GM18873 (cell line): ENCODE results near the gene MRPL42.
A peak's percentile ranks its signal among the peaks of the same experiment; 100 is the strongest.
"Not testable (repeated sequence)": the region's sequence is repeated elsewhere in the genome, so short reads cannot be mapped to it uniquely, and the experiment has no call there.

Experiments
- ATAC-seq: cut with Tn5 transposase; IDR thresholded peaks from one replicate; pipeline ENCODE4 v1.9.1; 2021; ENCODE audit warnings: mild to moderate bottlenecking, moderate library complexity, moderate number of reproducible peaks; ENCODE audit not compliant: unreplicated experiment, low FRiP score

Gene MRPL42

DNA sequence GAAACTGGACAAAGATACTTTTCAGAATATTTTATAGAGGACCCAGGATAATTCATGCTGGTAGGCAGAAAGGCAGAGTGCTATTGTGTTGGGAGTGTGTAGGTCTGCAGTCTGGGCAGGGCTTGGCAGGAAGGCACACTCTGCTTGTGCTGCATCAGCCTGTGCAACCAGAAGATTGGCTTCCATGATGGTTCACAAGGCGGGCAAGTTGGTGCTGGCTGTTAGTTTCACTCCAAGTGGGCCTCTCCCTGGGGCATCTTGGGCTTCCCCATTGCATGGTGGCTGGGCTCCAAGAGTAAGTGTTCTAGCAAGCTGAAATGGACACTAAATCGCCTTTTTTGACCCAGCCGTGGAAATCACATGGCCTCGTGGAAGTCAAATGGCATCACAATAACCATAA, 23.7 kb upstream of the MRPL42 start:
- ATAC-seq: no peak

DNA sequence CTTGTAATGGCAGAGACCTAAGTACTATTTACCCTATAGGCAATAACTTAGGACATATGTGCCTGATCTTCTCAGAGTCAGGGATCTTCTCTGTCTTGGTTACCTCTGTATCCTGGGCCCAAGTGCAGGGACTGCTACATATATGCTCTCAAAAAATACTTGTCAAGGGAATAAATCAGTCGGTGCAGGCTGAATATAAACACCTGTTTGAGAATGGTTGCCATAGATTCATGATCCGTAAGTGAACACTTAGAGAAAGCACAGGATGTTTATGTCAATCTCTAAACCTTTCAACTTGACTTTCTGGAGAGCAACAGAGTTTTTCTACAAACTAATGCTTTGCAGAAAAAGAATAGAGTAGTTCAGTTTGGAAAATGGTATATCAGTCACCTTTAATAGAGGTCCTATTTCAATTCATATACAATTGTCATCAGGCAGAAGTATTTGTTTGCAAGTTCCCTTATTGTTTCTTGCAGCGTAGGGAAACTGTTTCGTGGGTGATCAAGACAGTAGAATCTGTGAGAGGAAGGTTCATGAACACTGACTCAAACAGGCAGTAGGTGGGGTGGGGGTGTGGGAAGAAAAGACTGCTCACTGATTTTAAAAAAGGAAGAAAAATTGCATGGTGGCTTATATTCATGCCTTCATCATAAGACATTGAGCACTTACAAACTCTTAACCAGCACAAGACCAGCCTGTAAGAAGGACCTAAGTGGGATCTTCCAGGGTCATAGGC, 19.6 kb upstream of the MRPL42 start:
- no peak for ATAC-seq

DNA sequence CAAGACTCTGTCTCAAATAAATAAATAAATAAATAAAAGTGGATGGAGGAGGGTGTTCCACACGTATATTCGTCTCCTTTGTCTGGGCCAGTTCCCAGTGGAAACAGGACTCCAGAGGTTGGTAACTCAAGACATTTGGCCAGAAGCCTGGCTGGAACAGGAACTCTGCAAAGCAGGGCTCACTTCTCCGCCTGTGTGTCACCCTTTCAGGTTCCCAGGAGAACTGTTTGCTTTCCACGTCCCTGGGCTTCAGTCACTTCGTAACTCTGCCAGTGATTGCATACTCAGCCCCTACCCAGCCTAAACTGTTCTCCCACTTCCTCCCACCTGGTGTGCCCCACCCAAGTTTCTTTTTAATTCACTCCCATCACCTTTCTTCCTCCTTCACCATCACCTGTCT, 18.5 kb upstream of the MRPL42 start:
- ATAC-seq: no peak

DNA sequence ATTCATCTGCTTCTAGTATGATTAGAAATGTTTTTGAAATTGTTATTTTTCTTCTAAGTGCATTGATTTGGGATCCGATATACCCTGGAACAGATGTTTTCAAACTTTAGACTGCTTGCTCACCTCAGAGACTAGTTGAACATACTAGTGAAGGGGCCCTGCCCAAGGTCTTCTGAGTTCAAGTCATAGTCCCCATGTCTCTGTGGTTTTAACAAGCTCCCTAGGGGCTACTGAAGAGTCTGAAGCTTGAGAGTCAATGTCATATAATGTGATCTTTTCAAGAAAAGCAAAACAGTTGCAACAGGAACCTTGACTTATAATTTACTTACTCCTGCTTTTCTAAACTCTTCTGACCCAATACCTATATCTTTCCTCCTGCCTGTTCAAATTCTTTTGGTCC, 18.0 kb upstream of the MRPL42 start:
- peak; percentile 81 for ATAC-seq

DNA sequence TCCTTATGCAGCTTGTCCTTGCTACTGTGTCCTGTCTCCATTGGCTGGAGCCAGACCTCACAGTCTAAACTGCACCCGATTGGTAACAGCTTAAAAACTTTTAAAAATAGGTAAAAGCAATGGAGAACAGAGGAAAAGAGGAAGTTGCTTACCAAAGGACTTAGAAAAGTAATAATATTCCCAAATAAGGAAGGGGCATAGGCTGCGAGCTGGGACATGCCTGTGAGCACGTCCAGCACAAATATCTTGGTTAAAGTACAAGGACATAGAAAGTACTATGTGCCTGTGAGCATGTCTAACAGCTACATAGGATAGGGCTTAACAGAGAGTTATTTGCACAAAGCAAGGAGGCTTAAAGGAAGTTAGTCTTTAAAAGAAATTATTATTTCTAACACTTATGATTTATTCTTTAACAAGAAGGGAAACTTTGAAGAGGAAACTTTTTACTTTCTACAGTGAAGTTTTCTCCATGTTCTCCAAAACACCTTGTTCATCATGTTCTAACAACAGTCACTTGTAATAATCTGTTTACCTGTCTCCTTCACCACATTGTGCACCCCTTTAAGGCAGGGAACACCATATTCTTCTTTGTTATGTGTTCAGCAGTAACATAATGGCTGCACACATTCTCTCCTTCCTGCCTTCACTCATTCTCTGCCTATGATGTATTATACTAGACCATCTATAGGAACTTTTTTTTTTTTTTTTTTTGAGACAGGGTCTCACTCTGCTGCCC, 15.7 kb upstream of the MRPL42 start:
- ATAC-seq: no peak

DNA sequence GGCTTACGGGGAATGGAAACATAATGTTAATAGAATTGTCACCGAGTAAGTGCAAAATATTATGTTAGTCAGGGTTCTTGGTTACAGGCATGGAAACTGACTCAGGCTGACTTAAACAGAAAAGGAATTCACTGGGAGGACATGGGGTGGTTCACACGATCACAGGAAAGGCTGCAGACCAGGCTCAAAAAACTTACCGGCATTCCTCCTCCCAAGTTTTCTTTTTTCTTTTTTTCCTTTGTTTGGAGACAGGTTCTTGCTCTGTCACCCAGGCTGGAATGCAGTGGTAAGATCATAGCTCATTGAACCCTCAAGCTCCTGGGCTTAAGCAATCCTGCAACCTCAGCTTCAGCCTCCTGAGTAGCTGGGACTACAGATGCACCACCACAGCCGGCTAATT, 13.7 kb upstream of the MRPL42 start:
- ATAC-seq: no peak

DNA sequence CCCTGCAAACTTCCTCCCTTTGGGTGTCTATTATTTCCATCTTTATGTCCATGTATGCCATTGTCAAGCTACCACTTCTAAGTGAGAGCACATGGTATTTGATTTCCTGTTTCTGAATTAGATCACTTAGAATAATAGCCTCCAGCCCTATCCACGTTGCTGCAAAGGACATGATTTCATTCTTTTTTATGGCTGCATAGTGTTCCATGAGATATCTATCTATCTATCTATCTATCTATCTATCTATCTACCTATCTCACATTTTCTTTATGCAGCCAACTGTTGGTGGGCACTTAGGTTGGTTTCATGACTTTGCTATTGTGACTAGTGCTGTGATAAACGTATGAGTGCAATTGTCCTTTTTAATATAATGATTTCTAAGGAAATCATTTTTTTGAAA, 11.2 kb upstream of the MRPL42 start:
- no peak for ATAC-seq

DNA sequence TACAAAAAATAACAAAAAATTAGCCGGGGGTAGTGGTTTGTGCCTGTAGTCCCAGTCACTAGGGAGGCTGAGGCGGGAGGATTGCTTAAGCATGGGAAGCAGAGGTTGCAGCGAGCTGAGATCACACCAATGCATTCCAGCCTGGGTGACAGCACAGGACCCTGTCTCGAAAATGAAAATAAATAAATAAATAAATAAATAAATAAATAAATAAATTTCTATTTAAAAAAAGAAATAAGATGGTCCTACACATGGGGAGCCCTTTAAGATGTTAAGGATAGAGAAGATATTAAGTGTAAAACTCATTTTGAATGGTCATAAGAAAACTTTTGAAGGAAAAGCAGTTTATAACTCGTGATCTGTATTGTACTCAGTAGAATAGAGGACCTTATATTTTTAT, 8.2 kb upstream of the MRPL42 start:
- no peak for ATAC-seq

DNA sequence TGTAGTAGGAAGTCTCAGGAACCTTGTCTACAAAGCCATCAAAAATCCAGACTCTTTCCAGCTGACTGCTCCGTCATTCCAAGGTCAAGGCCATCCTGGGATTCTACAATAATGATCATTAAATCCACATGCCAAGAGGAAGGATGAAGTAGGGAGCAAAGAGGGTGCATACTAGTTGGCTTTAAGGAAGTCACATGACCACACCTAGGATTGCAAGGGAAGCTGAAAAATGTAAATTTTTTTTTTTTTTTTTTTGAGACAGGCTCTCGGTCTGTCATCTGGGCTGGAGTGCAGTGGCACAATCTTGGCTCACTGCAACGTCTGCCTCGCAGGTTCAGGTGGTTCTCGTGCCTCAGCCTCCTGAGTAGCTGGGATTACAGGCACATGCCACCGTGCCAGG, 7.3 kb upstream of the MRPL42 start:
- no peak for ATAC-seq

DNA sequence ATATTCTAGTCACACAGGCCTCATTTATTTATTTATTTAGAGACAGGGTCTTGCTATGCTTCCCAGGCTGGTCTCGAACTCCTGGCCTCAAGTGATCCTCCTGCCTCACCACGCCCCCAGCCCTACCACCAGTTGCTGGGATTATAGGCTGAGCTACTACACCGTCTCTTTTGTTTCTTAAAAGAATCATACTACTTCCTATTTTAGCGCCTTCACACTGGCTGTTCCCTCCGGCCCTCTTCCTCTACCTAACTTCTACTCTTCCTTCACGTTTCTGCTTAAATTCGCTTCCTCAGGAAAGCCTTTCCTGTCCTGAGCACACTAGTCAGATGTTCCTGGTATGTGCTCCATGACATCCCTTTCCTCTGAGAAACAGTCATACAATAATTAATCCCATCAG, 6.4 kb upstream of the MRPL42 start:
- ATAC-seq: no peak

DNA sequence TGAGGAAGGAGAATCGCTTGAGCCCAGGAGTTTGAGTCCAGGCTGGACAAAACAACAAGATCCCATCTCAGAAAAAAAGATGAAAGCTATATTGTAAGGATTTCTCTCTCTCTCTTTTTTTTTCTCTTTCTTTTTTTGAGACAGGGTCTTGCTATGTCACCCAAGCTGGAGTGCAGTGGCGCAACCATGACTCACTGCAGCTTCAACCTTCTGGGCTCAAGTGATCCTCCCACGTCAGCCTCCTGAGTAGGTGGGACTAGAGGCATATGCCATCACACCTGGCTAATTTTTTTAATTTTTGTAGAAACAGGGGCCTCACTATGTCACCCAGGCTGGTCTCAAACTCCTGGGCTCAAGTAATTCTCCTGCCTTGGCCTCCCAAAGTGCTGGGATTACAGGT, 5.8 kb upstream of the MRPL42 start:
- ATAC-seq: no peak

DNA sequence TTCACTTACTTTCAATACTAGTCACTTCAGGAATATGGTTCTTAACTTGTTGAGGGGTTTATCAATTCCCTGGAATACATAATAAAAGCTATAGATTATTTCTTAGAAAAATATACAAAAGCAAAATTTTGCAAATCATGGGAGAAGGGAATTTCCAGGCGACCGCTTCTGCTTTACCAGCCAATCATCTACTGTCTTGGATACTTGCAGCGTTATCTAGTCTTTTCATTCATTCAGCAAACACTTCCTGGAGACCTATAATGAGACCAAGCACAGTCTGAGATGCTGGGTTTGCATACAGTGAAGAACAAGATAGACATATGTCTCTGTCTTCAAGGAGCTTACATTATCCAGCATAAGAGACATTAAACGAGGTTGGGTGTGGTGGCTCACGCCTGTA, 1.5 kb upstream of the MRPL42 start:
- no peak for ATAC-seq

DNA sequence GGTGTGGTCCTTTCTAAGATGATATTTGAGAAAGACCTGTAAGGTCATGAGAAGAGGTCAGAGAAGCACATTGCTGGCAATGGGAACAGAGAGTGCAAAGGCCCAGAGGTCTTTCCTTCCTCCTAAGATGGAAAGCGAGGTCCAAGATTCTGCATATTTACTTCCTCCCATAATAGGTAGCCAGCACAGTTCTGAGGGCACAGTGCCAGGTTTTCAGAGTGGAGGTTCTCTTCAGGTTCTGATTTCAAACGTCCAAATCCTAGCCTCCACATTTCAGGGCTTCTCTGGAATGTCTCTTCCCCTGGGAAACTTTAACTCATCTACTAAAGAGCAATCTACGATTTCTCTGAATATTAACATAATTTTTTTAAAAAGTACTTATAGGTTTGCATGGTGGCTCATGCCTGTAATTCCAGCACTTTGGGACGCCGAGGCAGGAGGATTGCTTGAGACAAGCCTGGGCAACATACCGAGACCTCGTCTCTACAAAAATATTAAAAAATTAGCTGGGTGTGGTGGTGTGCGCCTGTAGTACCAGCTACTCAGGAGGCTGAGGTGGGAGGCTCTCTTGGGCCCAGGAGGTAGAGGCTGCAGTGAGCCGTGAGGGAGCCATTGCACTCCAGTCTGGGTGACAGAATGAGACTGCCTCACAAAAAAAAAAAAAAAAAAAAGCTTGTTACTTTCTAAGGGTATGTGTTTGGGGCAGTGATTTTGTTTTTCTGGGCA, 526 bp upstream of the MRPL42 start:
- ATAC-seq: no peak

DNA sequence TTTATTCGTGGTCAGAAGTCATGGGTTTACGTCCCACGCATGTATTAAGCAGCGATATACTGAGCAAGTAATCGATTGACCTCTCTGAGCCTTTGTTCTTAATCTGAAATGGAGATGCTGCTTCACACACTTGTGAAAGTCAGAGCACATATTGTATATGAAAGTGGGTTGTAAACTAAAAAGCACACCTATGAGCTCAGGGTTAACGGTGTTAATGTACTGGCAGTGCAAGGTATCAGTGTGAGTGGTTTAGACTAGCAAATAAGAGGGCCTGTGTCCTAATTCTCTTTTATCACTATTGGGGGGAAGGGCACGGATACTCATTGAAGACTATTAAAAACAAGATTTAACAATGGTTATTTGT, 676 bp downstream of the MRPL42 start:
- peak; percentile 28 for ATAC-seq

DNA sequence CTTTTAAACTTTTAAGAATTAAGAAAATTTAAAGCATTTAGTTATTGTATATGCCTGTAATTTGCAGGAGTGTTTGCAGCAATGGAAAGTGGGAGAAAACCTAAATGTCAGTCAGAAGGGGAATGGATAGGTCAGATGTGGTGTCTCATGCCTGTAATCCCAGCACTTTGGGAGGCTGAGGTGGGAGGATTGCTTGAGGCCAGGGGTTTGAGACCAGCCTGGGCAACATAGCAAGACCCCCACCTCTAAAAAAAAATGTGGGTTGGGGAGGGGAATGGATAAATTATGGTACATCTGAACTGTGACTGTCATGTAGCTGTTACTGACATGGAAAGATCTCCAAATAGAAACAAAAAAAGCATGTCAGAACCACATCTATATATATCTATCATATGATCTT, 2.1 kb downstream of the MRPL42 start:
- no peak for ATAC-seq

DNA sequence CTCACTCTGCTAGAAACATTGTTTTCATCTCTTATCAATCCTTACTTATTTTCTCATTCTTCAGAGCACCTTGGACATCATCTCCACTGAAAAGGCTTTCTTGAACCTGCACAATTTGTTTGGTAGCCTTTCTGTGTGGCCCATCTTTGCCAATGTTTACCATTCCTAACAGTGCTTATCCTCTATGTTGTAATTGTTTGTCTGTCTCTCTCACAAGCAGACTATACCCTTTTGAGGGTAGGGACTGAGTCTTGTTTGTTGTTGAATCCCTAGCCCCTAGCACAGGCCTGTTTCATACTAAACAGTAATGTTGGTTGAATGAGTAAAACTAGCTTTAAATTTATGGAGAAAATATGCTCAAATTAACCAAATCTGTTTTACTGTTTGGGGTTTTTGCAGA, 9.2 kb downstream of the MRPL42 start:
- no peak for ATAC-seq

DNA sequence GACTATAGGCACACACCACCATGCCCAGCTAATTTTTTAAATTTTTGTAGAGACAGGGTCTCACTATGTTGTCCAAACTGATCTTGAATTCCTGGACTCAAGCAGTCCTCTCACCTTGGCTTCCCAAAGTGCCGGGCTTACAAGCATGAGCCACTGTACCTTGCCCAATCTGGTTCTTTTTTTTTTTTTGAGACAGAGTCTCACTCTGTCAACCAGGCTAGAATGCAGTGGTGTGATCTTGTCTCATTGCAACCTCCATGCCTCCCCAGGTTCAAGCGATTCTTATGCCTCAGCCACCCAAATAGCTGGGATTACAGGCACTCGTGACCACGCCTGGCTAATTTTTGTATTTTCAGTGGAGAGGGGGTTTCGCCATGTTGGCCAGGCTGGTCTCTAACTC, 15.4 kb downstream of the MRPL42 start:
- ATAC-seq: no peak

DNA sequence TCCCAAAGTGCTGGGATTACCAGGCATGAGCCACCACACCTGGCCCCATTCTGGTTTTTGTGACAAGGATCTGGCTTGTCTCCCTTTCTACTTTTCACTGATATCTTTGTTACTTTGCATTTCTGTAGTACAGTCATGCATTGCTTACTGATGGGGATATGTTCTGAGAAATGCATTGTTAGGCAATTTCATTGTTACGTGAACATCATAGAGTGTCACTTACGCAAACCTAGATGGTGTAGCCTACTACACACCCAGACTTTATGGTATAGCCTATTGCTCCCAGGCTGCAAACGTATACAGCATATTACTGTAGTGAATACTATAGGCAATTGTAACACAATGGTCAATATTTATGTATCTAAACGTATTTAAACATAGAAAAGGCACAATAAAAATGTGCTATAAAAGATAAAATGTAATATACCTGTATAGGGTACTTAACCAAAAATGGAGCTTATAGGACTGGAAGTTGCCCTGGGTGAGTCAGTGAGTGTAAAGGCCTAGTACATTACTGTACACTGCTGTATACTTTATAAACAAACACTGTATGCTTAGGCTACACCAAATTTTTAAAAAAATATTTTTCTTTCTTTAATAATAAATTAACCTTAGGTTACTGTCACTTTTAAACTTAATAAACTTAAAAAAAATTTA, 16.0 kb downstream of the MRPL42 start:
- no peak for ATAC-seq

DNA sequence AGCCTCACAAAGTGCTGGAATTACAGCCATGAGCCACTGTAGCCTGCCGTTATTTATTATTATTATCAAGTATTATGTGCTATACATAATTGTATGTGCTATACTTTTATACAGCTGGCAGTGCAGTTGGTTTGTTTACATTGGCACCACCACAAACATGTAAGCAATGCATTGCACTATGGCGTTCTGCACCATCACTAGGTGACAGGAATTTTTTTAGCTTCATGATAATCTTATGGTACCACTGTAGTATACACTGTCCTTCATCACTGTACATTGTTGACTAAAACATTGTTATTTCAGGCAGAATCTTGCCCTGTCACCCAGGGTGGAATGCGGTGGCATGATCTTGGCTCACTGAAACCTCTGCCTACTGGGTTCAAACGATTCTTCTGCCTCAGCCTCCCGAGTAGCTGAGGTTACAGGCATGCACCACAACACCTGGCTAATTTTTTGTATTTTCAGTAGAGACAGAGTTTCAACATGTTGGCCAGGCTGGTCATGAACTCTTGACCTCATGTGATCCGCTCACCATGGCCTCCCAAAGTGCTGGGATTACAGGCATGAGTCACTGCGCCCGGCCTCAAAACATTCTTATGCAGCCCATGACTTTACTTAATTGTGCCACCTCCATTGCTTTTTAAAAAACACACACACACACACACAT, 17.1 kb downstream of the MRPL42 start:
- no peak for ATAC-seq

DNA sequence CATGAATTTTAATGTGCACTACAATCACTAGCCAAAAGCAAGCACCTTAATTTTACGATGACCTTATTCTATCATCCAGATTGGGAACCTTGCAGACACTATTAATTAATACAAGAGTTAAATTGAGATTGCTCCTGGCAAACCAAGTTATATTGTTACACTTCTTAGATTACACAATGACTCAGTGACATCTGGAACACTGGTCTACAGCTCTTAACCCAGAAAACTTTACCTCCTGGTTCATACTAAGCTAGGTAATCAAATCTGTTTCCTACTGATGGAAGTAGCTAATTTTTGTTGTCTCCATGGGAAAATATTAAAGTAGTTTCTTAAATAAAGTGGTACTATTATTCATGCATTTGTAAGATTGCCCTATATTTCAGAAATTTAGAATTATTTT, 25.5 kb downstream of the MRPL42 start:
- ATAC-seq: not testable (repeated sequence)

DNA sequence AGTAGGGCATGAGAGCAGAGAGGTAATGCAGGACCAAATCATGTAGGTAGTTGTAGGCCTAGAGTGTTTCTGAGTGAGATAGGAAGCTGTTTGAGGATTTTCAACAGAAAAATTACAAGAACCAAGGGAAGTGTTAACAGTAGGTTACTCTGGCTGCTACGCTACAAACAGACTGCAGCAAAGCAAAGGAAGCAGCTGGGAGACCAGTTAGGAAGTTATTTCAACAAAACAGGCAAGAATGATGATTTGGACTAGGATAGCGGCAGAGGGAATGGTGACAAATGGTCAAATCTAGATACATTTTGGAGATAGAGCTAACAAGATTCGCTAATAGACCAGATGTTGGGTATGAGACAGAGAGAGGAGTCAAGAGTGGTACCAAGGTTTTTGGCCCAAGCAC, 26.8 kb downstream of the MRPL42 start:
- ATAC-seq: no peak
